Prostate gland (tissue), 2 donors: ENCODE measurements around the gene ADIG.

Source experiments
- CTCF ChIP-seq, 4 experiments: fragments of 200-600 bp in 2 of 4; fragments of 450-650 bp in 2 of 4; sonication (generic) in 2 of 4; IDR thresholded peaks; 1 replicate in 3 of 4; 2 replicates in 1 of 4; pipeline ENCODE4 v1.5.1; 2016 to 2019; ENCODE audit warnings: antibody characterized with exemption in 4 of 4, mild to moderate bottlenecking in 2 of 4, moderate library complexity in 2 of 4
- POLR2A ChIP-seq: fragments of 450-650 bp; IDR thresholded peaks from one replicate; pipeline ENCODE4 v1.6.1; 2016; ENCODE audit warnings: antibody characterized with exemption, mild to moderate bottlenecking

- TF ChIP-seq POLR2A: no peak
- peak; percentile 32 to 67 (median 48) for TF ChIP-seq CTCF (IDR thresholded peaks at IDR 0.05)
These were observed 52.6 kb downstream of the ADIG start for GRCh38 chr20:38633577-38634093.
